Measurements from ENCODE around the gene C14orf180. TPM values are rescaled to one million over a fixed set of nuclear protein-coding genes. Genes with fewer than 3 reads are reported as not detected.

Gene C14orf180
- total RNA-seq, 1 experiment from 2014 or later = not detected

DNA sequence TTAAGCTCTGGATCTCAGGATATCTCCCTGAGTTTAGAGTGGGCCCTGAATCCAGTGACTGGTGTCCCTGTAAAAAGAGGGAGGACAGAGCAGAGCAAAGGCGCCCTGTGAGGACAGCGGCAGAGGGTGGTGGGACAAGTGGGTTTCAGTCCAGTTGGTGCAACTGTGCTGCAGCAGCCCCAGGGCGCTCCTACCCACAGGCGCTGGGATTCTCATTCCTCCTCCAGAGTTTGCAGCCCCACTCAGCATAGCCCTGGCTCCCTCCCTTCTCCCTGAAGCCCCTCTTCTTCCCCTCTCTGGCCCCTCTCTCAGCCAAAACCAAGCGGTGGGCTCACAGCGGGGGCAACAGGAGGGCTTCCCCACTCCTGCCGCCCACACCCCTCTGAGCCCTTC, 23.4 kb downstream of the C14orf180 start:
- no peak overlapping the region for H4K91ac ChIP-seq (ENCODE audit: insufficient read length, low read depth, low read length)
- no peak overlapping the region for H2BK12ac ChIP-seq (ENCODE audit: insufficient read length, low read depth, low read length)
- peaks cover 60% of the 10 kb centered on the region for H3K27me3 Mint-ChIP-seq (ENCODE audit: low read depth)
- H2BK20ac ChIP-seq (ENCODE audit: low read depth, low read length, poor library complexity, severe bottlenecking) = no peak overlapping the region
- H3K79me2 ChIP-seq (ENCODE audit: insufficient read depth, low read length) = no peaks in the 10 kb centered on the region
- H3K4ac ChIP-seq (ENCODE audit: low read depth, low read length) = no peak overlapping the region
- no peak overlapping the region for H3K18ac ChIP-seq (ENCODE audit: insufficient read length, low read depth, low read length)
- H3K23ac ChIP-seq (ENCODE audit: insufficient read length, low read depth, low read length) = no peak overlapping the region
- WGBS (ENCODE audit: extremely low coverage, insufficient read length, low lambda C conversion rate) = no CpG with 5 or more reads among the region's 7 CpGs
- H3K4me2 ChIP-seq (ENCODE audit: insufficient read depth, insufficient read length, low read length) = no peak overlapping the region
- no peaks in the 10 kb centered on the region for H3K4me1 ChIP-seq (ENCODE audit: insufficient read depth, low read length)
- TF ChIP-seq, protein P1, sequence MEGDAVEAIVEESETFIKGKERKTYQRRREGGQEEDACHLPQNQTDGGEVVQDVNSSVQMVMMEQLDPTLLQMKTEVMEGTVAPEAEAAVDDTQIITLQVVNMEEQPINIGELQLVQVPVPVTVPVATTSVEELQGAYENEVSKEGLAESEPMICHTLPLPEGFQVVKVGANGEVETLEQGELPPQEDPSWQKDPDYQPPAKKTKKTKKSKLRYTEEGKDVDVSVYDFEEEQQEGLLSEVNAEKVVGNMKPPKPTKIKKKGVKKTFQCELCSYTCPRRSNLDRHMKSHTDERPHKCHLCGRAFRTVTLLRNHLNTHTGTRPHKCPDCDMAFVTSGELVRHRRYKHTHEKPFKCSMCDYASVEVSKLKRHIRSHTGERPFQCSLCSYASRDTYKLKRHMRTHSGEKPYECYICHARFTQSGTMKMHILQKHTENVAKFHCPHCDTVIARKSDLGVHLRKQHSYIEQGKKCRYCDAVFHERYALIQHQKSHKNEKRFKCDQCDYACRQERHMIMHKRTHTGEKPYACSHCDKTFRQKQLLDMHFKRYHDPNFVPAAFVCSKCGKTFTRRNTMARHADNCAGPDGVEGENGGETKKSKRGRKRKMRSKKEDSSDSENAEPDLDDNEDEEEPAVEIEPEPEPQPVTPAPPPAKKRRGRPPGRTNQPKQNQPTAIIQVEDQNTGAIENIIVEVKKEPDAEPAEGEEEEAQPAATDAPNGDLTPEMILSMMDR (conservative IDR thresholded peaks at IDR 0.05) = no peak
- H3K4me1 Mint-ChIP-seq = peaks cover 7 to 17% of the 10 kb centered on the region in 2 experiments
- no peaks in the 10 kb centered on the region for H4K20me1 ChIP-seq (ENCODE audit: control insufficient read depth, insufficient read depth, insufficient read length)
- no peak overlapping the region for H2BK120ac ChIP-seq (ENCODE audit: low read depth, low read length, poor library complexity, severe bottlenecking)
- no peaks in the 10 kb centered on the region; a peak in 1 of 7 replicates for H3K36me3 Mint-ChIP-seq (ENCODE audit: insufficient read depth in 1 of 3, low read depth in 3 of 3)
- H2AFZ ChIP-seq (ENCODE audit: low read length) = no peak overlapping the region
- H4K8ac ChIP-seq (replicated peaks; ENCODE audit: insufficient read length, low read depth, low read length) = no peak overlapping the region
- H3K9me3 ChIP-seq (ENCODE audit: control insufficient read depth, low read depth, low read length) = no peaks in the 10 kb centered on the region
- H4K5ac ChIP-seq (ENCODE audit: insufficient read length, low read depth, low read length) = no peak overlapping the region
- no peak overlapping the region for H2BK5ac ChIP-seq (ENCODE audit: insufficient read length, low read length)
- H3K27ac Mint-ChIP-seq = no peak overlapping the region
- H2BK15ac ChIP-seq (ENCODE audit: low read depth, low read length) = no peak overlapping the region
- H3T11ph ChIP-seq (ENCODE audit: low read length) = no peak overlapping the region
- peaks cover 0 to 6% of the 10 kb centered on the region in 2 experiments; a peak in 2 of 5 replicates for H3K9me3 Mint-ChIP-seq
- H3K79me1 ChIP-seq (ENCODE audit: insufficient read depth, low read depth, low read length, poor library complexity, severe bottlenecking) = no peaks in the 10 kb centered on the region
- no peak overlapping the region for H3K9ac ChIP-seq (ENCODE audit: extremely low read depth, insufficient read length, low read length)
- no peak overlapping the region for H3K56ac ChIP-seq (ENCODE audit: insufficient read length, low read depth, low read length)
- H3K14ac ChIP-seq (ENCODE audit: insufficient read depth, low read length) = no peak overlapping the region
- no peak overlapping the region for H3K4me3 Mint-ChIP-seq
- DNase-seq = no peak
- H2AK5ac ChIP-seq (ENCODE audit: insufficient read length, low read length) = no peak overlapping the region
- H3K27ac ChIP-seq (ENCODE audit: insufficient read length, low read depth, low read length) = no peak overlapping the region
- H3K23me2 ChIP-seq (ENCODE audit: insufficient read length, low read depth, low read length, poor library complexity, severe bottlenecking) = peaks cover 7% of the 10 kb centered on the region
- peaks cover 2% of the 10 kb centered on the region; the same call in 1 of the 2 replicates for H3K27me3 ChIP-seq (ENCODE audit: insufficient read depth, low read length)

All from H9 (cell line).